ENCODE data around the gene G3BP2. TPM values are rescaled to one million over a fixed set of nuclear protein-coding genes. Genes with fewer than 3 reads are reported as not detected.

G3BP2 gene
- total and polyA plus RNA-seq, 2 of the 13 experiments (the other 11 are each of a cell fraction or from before 2014, with no cell fraction given): 51.7 to 179 TPM

- H3K4me1 ChIP-seq (ENCODE audit: insufficient read depth, low read length): peaks cover 13% of the 10 kb centered on the region; the same call in 1 of the 2 replicates
- H3K4me3 ChIP-seq (replicated peaks in 1 of 3; ENCODE audit: insufficient read depth in 1 of 3, low read depth in 2 of 3, low read length in 3 of 3): no peak overlapping the region
- no peaks in the 10 kb centered on the region for H3K79me2 ChIP-seq (ENCODE audit: insufficient read depth, low read length)
- ChIA-PET POLR2A (no interaction called here), CTCF (ENCODE audit: low intra/inter-chr PET ratio, low total read pairs) (no interaction called here)
- no peak overlapping the region for H3K4me2 ChIP-seq (ENCODE audit: low read depth, low read length)
- peaks cover 0 to 9% of the 10 kb centered on the region in 2 experiments; a peak in 2 of 5 replicates for H3K36me3 ChIP-seq (replicated peaks in 1 of 2; ENCODE audit: control insufficient read depth in 1 of 2, insufficient read depth in 2 of 2, low read length in 2 of 2)
- ATAC-seq (peak; percentile 31), DNase-seq (ENCODE audit: low spot score) (no peak), FAIRE-seq (no peak)
- intact Hi-C loops (cut with micrococcal nuclease; ENCODE audit: unreplicated experiment) (no loop called here), in situ Hi-C loops (cut with HindIII; ENCODE audit: extremely low pct_ligation_motif_present, low pct_unique_long_range_greater_than_20kb) (no loop called here)
- no peak overlapping the region for H3K27ac ChIP-seq (ENCODE audit: extremely low read length, insufficient read depth, low read length)
- H2AFZ ChIP-seq (ENCODE audit: low read length): no peak overlapping the region
- no TSS peak for BruUV-seq (replicated peaks)
- no peaks in the 10 kb centered on the region for H3K9me3 ChIP-seq (ENCODE audit: low read length)
- H3K27me3 ChIP-seq (ENCODE audit: control insufficient read depth in 1 of 2, insufficient read depth in 2 of 2, low read length in 2 of 2): no peaks in the 10 kb centered on the region; a peak in 1 of 5 replicates
- WGBS (ENCODE audit: low lambda C conversion rate): 70% methylated on average over 7 of the region's 7 CpGs
- no peaks in the 10 kb centered on the region for H4K20me1 ChIP-seq (ENCODE audit: insufficient read depth, low read length)
- H3K9ac ChIP-seq (ENCODE audit: insufficient read depth, low read depth, low read length): no peak overlapping the region
- TF ChIP-seq SPEN (CRISPR knock-in tag; IDR thresholded peaks at IDR 0.05; ENCODE audit: low read depth) (no peak), ZNF839 (CRISPR knock-in tag; IDR thresholded peaks at IDR 0.05; ENCODE audit: borderline replicate concordance) (no peak), KMT2A (CRISPR knock-in tag; IDR thresholded peaks at IDR 0.05) (no peak), YEATS4 (CRISPR knock-in tag; IDR thresholded peaks at IDR 0.05; ENCODE audit: borderline replicate concordance) (no peak), ZNF841 (CRISPR knock-in tag; IDR thresholded peaks at IDR 0.05; ENCODE audit: borderline replicate concordance) (no peak), ZFP90 (CRISPR knock-in tag; IDR thresholded peaks at IDR 0.05; ENCODE audit: borderline replicate concordance) (no peak), TIGD3 (CRISPR knock-in tag; IDR thresholded peaks at IDR 0.05; ENCODE audit: borderline replicate concordance) (no peak), ATF7-NPFF (CRISPR knock-in tag; IDR thresholded peaks at IDR 0.05; ENCODE audit: low read depth) (no peak), NFAT5 (CRISPR knock-in tag; IDR thresholded peaks at IDR 0.05) (no peak), ATM (IDR thresholded peaks at IDR 0.05; ENCODE audit: borderline replicate concordance) (no peak), ZNF431 (CRISPR knock-in tag; IDR thresholded peaks at IDR 0.05; ENCODE audit: borderline replicate concordance, low read depth) (no peak), ZNF329 (CRISPR knock-in tag; IDR thresholded peaks at IDR 0.05; ENCODE audit: low read depth) (no peak), ZNF143 (CRISPR knock-in tag; IDR thresholded peaks at IDR 0.05) (no peak), ZNF484 (CRISPR knock-in tag; IDR thresholded peaks at IDR 0.05; ENCODE audit: borderline replicate concordance, low read depth) (no peak), ZNF616 (CRISPR knock-in tag; IDR thresholded peaks at IDR 0.05; ENCODE audit: low read depth) (no peak), ZUFSP (CRISPR knock-in tag; IDR thresholded peaks at IDR 0.05; ENCODE audit: borderline replicate concordance) (no peak), MYNN (CRISPR knock-in tag; IDR thresholded peaks at IDR 0.05; ENCODE audit: low read depth) (no peak)
These were observed 34.0 kb downstream of the G3BP2 start for GRCh38 chr4:75639124-75639695.

All from HepG2 (cell line).